ENCODE measurements around the gene XRCC3.

The XRCC3 gene

GRCh38 chr14:103716091-103716801, 995 bp upstream of the XRCC3 start (continued):
- no peak for TF ChIP-seq KLF10 (tag by site-specific recombination; IDR thresholded peaks at IDR 0.05)
- no peak for TF ChIP-seq ZNF146 (tag by site-specific recombination; IDR thresholded peaks at IDR 0.05)
- TF ChIP-seq, protein P1, sequence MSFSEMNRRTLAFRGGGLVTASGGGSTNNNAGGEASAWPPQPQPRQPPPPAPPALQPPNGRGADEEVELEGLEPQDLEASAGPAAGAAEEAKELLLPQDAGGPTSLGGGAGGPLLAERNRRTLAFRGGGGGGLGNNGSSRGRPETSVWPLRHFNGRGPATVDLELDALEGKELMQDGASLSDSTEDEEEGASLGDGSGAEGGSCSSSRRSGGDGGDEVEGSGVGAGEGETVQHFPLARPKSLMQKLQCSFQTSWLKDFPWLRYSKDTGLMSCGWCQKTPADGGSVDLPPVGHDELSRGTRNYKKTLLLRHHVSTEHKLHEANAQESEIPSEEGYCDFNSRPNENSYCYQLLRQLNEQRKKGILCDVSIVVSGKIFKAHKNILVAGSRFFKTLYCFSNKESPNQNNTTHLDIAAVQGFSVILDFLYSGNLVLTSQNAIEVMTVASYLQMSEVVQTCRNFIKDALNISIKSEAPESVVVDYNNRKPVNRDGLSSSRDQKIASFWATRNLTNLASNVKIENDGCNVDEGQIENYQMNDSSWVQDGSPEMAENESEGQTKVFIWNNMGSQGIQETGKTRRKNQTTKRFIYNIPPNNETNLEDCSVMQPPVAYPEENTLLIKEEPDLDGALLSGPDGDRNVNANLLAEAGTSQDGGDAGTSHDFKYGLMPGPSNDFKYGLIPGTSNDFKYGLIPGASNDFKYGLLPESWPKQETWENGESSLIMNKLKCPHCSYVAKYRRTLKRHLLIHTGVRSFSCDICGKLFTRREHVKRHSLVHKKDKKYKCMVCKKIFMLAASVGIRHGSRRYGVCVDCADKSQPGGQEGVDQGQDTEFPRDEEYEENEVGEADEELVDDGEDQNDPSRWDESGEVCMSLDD (tag by site-specific recombination; IDR thresholded peaks at IDR 0.05), result no peak
- TF ChIP-seq, protein P2, sequence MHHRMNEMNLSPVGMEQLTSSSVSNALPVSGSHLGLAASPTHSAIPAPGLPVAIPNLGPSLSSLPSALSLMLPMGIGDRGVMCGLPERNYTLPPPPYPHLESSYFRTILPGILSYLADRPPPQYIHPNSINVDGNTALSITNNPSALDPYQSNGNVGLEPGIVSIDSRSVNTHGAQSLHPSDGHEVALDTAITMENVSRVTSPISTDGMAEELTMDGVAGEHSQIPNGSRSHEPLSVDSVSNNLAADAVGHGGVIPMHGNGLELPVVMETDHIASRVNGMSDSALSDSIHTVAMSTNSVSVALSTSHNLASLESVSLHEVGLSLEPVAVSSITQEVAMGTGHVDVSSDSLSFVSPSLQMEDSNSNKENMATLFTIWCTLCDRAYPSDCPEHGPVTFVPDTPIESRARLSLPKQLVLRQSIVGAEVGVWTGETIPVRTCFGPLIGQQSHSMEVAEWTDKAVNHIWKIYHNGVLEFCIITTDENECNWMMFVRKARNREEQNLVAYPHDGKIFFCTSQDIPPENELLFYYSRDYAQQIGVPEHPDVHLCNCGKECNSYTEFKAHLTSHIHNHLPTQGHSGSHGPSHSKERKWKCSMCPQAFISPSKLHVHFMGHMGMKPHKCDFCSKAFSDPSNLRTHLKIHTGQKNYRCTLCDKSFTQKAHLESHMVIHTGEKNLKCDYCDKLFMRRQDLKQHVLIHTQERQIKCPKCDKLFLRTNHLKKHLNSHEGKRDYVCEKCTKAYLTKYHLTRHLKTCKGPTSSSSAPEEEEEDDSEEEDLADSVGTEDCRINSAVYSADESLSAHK (tag by site-specific recombination; IDR thresholded peaks at IDR 0.05), result no peak
- TF ChIP-seq ZNF514 (tag by site-specific recombination; IDR thresholded peaks at IDR 0.05), result no peak
- 0 out of 2 replicates have a peak, but pooled peaks have one; percentile 29 for TF ChIP-seq KLF17 (tag by site-specific recombination; IDR thresholded peaks at IDR 0.05)
- no peak for TF ChIP-seq ZNF544 (tag by site-specific recombination; IDR thresholded peaks at IDR 0.05)
- TF ChIP-seq HOXD13 (CRISPR knock-in tag; IDR thresholded peaks at IDR 0.05; ENCODE audit: borderline replicate concordance), result no peak
- TF ChIP-seq ZNF530 (tag by site-specific recombination; IDR thresholded peaks at IDR 0.05; ENCODE audit: low read depth), result no peak
- no peak for TF ChIP-seq ZNF473 (tag by site-specific recombination; IDR thresholded peaks at IDR 0.05)
- peak; percentile 54 for TF ChIP-seq SP2 (tag by site-specific recombination; IDR thresholded peaks at IDR 0.05)
- TF ChIP-seq ZNF121 (tag by site-specific recombination; IDR thresholded peaks at IDR 0.05), result no peak
- TF ChIP-seq PRDM10 (tag by site-specific recombination; IDR thresholded peaks at IDR 0.05), result no peak
- TF ChIP-seq, protein P3, sequence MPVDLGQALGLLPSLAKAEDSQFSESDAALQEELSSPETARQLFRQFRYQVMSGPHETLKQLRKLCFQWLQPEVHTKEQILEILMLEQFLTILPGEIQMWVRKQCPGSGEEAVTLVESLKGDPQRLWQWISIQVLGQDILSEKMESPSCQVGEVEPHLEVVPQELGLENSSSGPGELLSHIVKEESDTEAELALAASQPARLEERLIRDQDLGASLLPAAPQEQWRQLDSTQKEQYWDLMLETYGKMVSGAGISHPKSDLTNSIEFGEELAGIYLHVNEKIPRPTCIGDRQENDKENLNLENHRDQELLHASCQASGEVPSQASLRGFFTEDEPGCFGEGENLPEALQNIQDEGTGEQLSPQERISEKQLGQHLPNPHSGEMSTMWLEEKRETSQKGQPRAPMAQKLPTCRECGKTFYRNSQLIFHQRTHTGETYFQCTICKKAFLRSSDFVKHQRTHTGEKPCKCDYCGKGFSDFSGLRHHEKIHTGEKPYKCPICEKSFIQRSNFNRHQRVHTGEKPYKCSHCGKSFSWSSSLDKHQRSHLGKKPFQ (tag by site-specific recombination; IDR thresholded peaks at IDR 0.05), result no peak
- TF ChIP-seq ZNF660 (tag by site-specific recombination; IDR thresholded peaks at IDR 0.05), result 0 out of 2 replicates have a peak, but pooled peaks have one; percentile 0
- no peak for TF ChIP-seq SALL2 (tag by site-specific recombination; IDR thresholded peaks at IDR 0.05; ENCODE audit: borderline replicate concordance)
- TF ChIP-seq ZNF670 (tag by site-specific recombination; IDR thresholded peaks at IDR 0.05; ENCODE audit: low read depth), result no peak
- TF ChIP-seq ZNF335 (tag by site-specific recombination; conservative IDR thresholded peaks at IDR 0.05), result peak; percentile 92
- no peak for TF ChIP-seq ZFP41 (tag by site-specific recombination; IDR thresholded peaks at IDR 0.05; ENCODE audit: borderline replicate concordance)
- TF ChIP-seq ZNF555 (tag by site-specific recombination; conservative IDR thresholded peaks at IDR 0.05), result no peak
- no peak for TF ChIP-seq SCRT1 (tag by site-specific recombination; IDR thresholded peaks at IDR 0.05; ENCODE audit: borderline replicate concordance)
- no peak for TF ChIP-seq ZNF792 (tag by site-specific recombination; IDR thresholded peaks at IDR 0.05)
- no peak for TF ChIP-seq YY1 (tag by site-specific recombination; IDR thresholded peaks at IDR 0.05)
- TF ChIP-seq OVOL3 (tag by site-specific recombination; IDR thresholded peaks at IDR 0.05), result no peak
- peak; percentile 54 for TF ChIP-seq ZEB2 (tag by site-specific recombination; IDR thresholded peaks at IDR 0.05)
- TF ChIP-seq ZNF426 (tag by site-specific recombination; IDR thresholded peaks at IDR 0.05), result no peak
- no peak for TF ChIP-seq ZNF362 (tag by site-specific recombination; IDR thresholded peaks at IDR 0.05)
- no peak for TF ChIP-seq ZBTB17 (tag by site-specific recombination; IDR thresholded peaks at IDR 0.05)

All from HEK293 (cell line).